ENCODE measurements around the gene TOR1B. TPM values are rescaled to one million over a fixed set of nuclear protein-coding genes. Genes with fewer than 3 reads are reported as not detected.

Gene TOR1B
- total RNA-seq, 1 donor from 2014 or later: 19.5 TPM

- DNase-seq (ENCODE audit: low spot score): no peak
Measured at GRCh38 chr9:129814432-129815223, 11.6 kb downstream of the TOR1B start.

- no peak for DNase-seq (ENCODE audit: low spot score)
Measured at GRCh38 chr9:129815278-129815677, 12.3 kb downstream of the TOR1B start.

- DNase-seq (ENCODE audit: low spot score): no peak
Measured at GRCh38 chr9:129816501-129817435, 13.8 kb downstream of the TOR1B start.

- DNase-seq (ENCODE audit: low spot score): no peak
Measured at GRCh38 chr9:129822898-129823541, 20.0 kb downstream of the TOR1B start.

GRCh38 chr9:129823542-129823934 lies 20.6 kb downstream of the TOR1B start:
- DNase-seq (ENCODE audit: low spot score): no peak

- peak; percentile 96 for DNase-seq (ENCODE audit: low spot score)
Measured at GRCh38 chr9:129823935-129824601, 21.1 kb downstream of the TOR1B start, which contains the start of gene TOR1A. TOR1A (minus strand) TSS chr9:129824136; CDS start chr9:129824085, 51 bp downstream.

GRCh38 chr9:129826344-129826743 lies 23.4 kb downstream of the TOR1B start:
- no peak for DNase-seq (ENCODE audit: low spot score)

GRCh38 chr9:129826759-129827158 lies 23.8 kb downstream of the TOR1B start:
- no peak for DNase-seq (ENCODE audit: low spot score)

GRCh38 chr9:129828051-129828450 lies 25.1 kb downstream of the TOR1B start:
- no peak for DNase-seq (ENCODE audit: low spot score)

- no peak for DNase-seq (ENCODE audit: low spot score)
Measured at GRCh38 chr9:129828969-129829368, 26.0 kb downstream of the TOR1B start.

- no peak for DNase-seq (ENCODE audit: low spot score)
Measured at GRCh38 chr9:129832982-129833381, 30.0 kb downstream of the TOR1B start.

GRCh38 chr9:129834489-129835127 lies 31.6 kb downstream of the TOR1B start:
- no peak for DNase-seq (ENCODE audit: low spot score)

GRCh38 chr9:129835128-129835859 lies 32.3 kb downstream of the TOR1B start, which contains the start of the genes C9orf78 and USP20:
C9orf78 (minus strand) TSS chr9:129835275; CDS start chr9:129835221, 54 bp downstream.
USP20 (plus strand) TSS chr9:129835458; CDS start chr9:129852556, 17,098 bp downstream.
- peak; percentile 97 for DNase-seq (ENCODE audit: low spot score)

GRCh38 chr9:129835860-129836223 lies 32.9 kb downstream of the TOR1B start:
- DNase-seq (ENCODE audit: low spot score): no peak

- no peak for DNase-seq (ENCODE audit: low spot score)
Measured at GRCh38 chr9:129836311-129837007, 33.5 kb downstream of the TOR1B start.

GRCh38 chr9:129838707-129839259 lies 35.8 kb downstream of the TOR1B start:
- no peak for DNase-seq (ENCODE audit: low spot score)

- no peak for DNase-seq (ENCODE audit: low spot score)
Measured at GRCh38 chr9:129839324-129840023, 36.5 kb downstream of the TOR1B start.

- no peak for DNase-seq (ENCODE audit: low spot score)
Measured at GRCh38 chr9:129840034-129840433, 37.0 kb downstream of the TOR1B start.

- no peak for DNase-seq (ENCODE audit: low spot score)
Measured at GRCh38 chr9:129841071-129841470, 38.1 kb downstream of the TOR1B start.
